Ovary (tissue), 9 donors: ENCODE results near the gene JAKMIP3. TPM values are rescaled to one million over a fixed set of nuclear protein-coding genes. Genes with fewer than 3 reads are reported as not detected.
A peak's percentile ranks its signal among the peaks of the same experiment; 100 is the strongest.

ENCODE experiments used
- DNase-seq, 5 donors: peaks; one replicate each; pipeline ENCODE4 v3.0.0-alpha.2; 2019 to 2020
- H3K27ac ChIP-seq, 2 donors: fragments of 200-600 bp; one replicate each; pipeline versions ENCODE4 v1.5.1 to v1.8.0; 2019 to 2022
- H3K27me3 ChIP-seq: fragments of 200-600 bp; one replicate; pipeline ENCODE4 v1.8.0; 2022
- H3K36me3 ChIP-seq: fragments of 200-600 bp; sonication (generic); one replicate; pipeline ENCODE4 v1.5.1; 2019
- H3K4me1 ChIP-seq: one replicate; pipeline ENCODE4 v1.8.1; 2013; ENCODE audit warnings: mild to moderate bottlenecking, moderate library complexity; ENCODE audit not compliant: insufficient read depth
- H3K4me3 ChIP-seq: fragments of 200-600 bp; sonication (generic); one replicate; pipeline ENCODE4 v1.5.1; 2017
- H3K9me3 ChIP-seq, 2 donors: fragments of 200-600 bp in 1 of 2; sonication (generic) in 1 of 2; one replicate each; pipeline versions ENCODE4 v1.5.1 to v1.8.1; 2013 to 2019; ENCODE audit warnings: mild to moderate bottlenecking in 1 of 2, moderate library complexity in 1 of 2
- CTCF ChIP-seq, 3 donors: fragments of 450-650 bp in 2 of 3; fragments of 200-600 bp in 1 of 3; IDR thresholded peaks; one replicate each; pipeline versions ENCODE4 v1.5.1 to v1.8.0; 2016 to 2022; ENCODE audit warnings: antibody characterized with exemption in 3 of 3, mild to moderate bottlenecking in 1 of 3
- EP300 ChIP-seq: sonication (generic); formaldehyde crosslinking; IDR thresholded peaks from one replicate; pipeline ENCODE4 v1.6.1; 2017; ENCODE audit warnings: antibody characterized with exemption
- POLR2A ChIP-seq: fragments of 450-650 bp; IDR thresholded peaks from one replicate; pipeline ENCODE4 v1.6.1; 2017; ENCODE audit warnings: antibody characterized with exemption, mild to moderate bottlenecking, moderate library complexity
- WGBS, 3 donors: extraction: QIAGEN DNeasy Blood & Tissue Kit in 1 of 3; methylation state at CpG; one replicate each; pipeline versions ENCODE4 v1.1.5 to v1.1.7; 2013 to 2017; 5-methylcytosine and 5-hydroxymethylcytosine counted together
- intact Hi-C, 4 donors: fragments of 100-400 bp; cut with DNase I; formaldehyde crosslinking; loops; one replicate each; pipeline versions ENCODE4 v1.11.0 to v1.15.1; 2022 to 2023
- polyA plus RNA-seq, 2 donors: library from polyadenylated mRNA; stranded (reverse); fragments of 200-250 nt in 1 of 2; fragments of 350-450 nt in 1 of 2; fragmentation: Illumina TruSeq in 1 of 2; extraction: RNeasy Lipid Tissue Mini Kit (QIAGEN cat#74804) in 1 of 2; gene quantifications; one replicate each; pipeline ENCODE4 v1.2.3, GENCODE V29; 2013 to 2014
- total RNA-seq, 7 donors: library from RNA; depleted of rRNA in 2 of 7; stranded (reverse); fragments of >200 nt in 2 of 7; fragmentation: NEBNext Ultra II Directional in 3 of 7; extraction: Animal tissue kit (Norgen Biotek cat#: 25700) in 3 of 7; gene quantifications; one replicate each; pipeline versions ENCODE4 v1.1.0 to v1.2.4, GENCODE V29; 2016 to 2023
- donor health status: DM: no; HTN: no; CAD: no; lungs with moderate emphysema.
- donor health status: DM: no; HTN: no; CAD: no.
- donor health status: Bipolar disorder and iron deficiency.
- donor health status: DM: yes; HTN: yes; CAD: no.
- donor health status: DM: no; HTN: no; CAD: no.
- donor health status: DM: yes; HTN: yes; CAD: no.

JAKMIP3 gene
- total and polyA plus RNA-seq, 9 donors = 0.48 to 2.5 (median 1.5) TPM

GRCh38 chr10:132112611-132113010 is 46.9 kb downstream of the JAKMIP3 start:
- intact Hi-C loops = no loop called here
- DNase-seq = peak in 4 of 5 donors; percentile 2 to 8 (median 2)
- Histone ChIP-seq H3K27ac (no peak overlapping the region), H3K4me3 (no peak overlapping the region), H3K27me3 (no peaks in the 10 kb centered on the region), H3K36me3 (no peaks in the 10 kb centered on the region), H3K4me1 (no peaks in the 10 kb centered on the region), H3K9me3 (no peaks in the 10 kb centered on the region)
- TF ChIP-seq POLR2A (no peak), EP300 (no peak), CTCF (IDR thresholded peaks at IDR 0.05) (no peak)
- 90 to 92% (median 91%) methylated on average over 10 of the region's 10 CpGs for WGBS, 3 donors

DNA sequence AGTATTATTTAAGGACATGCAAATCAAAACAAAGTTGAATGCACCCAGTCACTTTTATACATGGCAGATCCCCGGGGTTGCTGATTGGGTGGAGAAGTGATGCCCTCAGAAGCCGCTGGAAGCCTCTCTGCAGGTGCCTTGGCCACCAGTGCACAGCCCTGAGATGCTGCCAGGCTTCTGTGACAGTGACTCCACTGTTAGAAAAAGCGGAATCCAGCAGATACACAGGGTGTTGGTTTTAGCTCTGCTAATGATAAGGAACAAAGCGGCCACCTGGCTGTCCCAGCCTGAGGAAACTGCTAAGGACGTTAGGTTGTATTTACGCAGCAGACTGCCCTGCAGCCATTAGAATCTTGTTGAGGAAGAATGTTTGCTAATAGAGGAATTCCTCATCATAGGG is 47.5 kb downstream of the JAKMIP3 start:
- Histone ChIP-seq H3K9me3 (no peaks in the 10 kb centered on the region), H3K27ac (no peak overlapping the region), H3K36me3 (no peaks in the 10 kb centered on the region), H3K27me3 (no peaks in the 10 kb centered on the region), H3K4me1 (no peaks in the 10 kb centered on the region), H3K4me3 (no peak overlapping the region)
- TF ChIP-seq POLR2A = no peak
- no peak for TF ChIP-seq EP300
- no peak for TF ChIP-seq CTCF (IDR thresholded peaks at IDR 0.05)
- intact Hi-C loops = no loop called here
- WGBS, 3 donors = 70 to 81% (median 78%) methylated on average over 6 of the region's 6 CpGs
- DNase-seq = peak in 4 of 5 donors; percentile 1 to 13 (median 4)

GRCh38 chr10:132113766-132114365 is 48.1 kb downstream of the JAKMIP3 start:
- Histone ChIP-seq H3K9me3 (no peaks in the 10 kb centered on the region), H3K4me3 (no peak overlapping the region), H3K4me1 (no peaks in the 10 kb centered on the region), H3K27ac (no peak overlapping the region), H3K36me3 (no peaks in the 10 kb centered on the region), H3K27me3 (no peaks in the 10 kb centered on the region)
- peak in 4 of 5 donors; percentile 1 to 16 (median 10) for DNase-seq
- TF ChIP-seq CTCF (IDR thresholded peaks at IDR 0.05) (no peak), EP300 (no peak), POLR2A (no peak)
- WGBS, 3 donors = 76 to 89% (median 85%) methylated on average over 14 of the region's 14 CpGs
- intact Hi-C loops = no loop called here

GRCh38 chr10:132114953-132115520 is 49.3 kb downstream of the JAKMIP3 start:
- WGBS, 3 donors = 92 to 95% (median 93%) methylated on average over 24 of the region's 24 CpGs
- Histone ChIP-seq H3K9me3 (no peaks in the 10 kb centered on the region), H3K36me3 (no peaks in the 10 kb centered on the region), H3K27ac (no peak overlapping the region), H3K4me3 (no peak overlapping the region), H3K27me3 (no peaks in the 10 kb centered on the region), H3K4me1 (no peaks in the 10 kb centered on the region)
- no peak for TF ChIP-seq EP300
- intact Hi-C loops = no loop called here
- DNase-seq = peak in 4 of 5 donors; percentile 1 to 26 (median 13)

Other genes with a start within 250 kb of the JAKMIP3 start
- 10 to 100 TPM; 26.7 to 48.9 (median 42.0) TPM for gene PPP2R2D, start 164.9 kb upstream of the JAKMIP3 start, total RNA-seq
- 10 to 100 TPM; 30.3 to 62.9 TPM for gene PPP2R2D, start 164.9 kb upstream of the JAKMIP3 start, polyA plus RNA-seq
- gene BNIP3, start 84.0 kb upstream of the JAKMIP3 start, total RNA-seq = 100 to 1,000 TPM in 2 of 7 donors, 10 to 100 TPM in 5; 45.1 to 166 (median 70.1) TPM
- 10 to 100 TPM; 39.8 to 47.6 TPM for gene BNIP3, start 84.0 kb upstream of the JAKMIP3 start, polyA plus RNA-seq
- gene DPYSL4, start 121.0 kb downstream of the JAKMIP3 start, total RNA-seq = 1 to 10 TPM in 5 of 7 donors, under 1 TPM in 2; 0.33 to 7.0 (median 1.7) TPM
- gene DPYSL4, start 121.0 kb downstream of the JAKMIP3 start, polyA plus RNA-seq = 1 to 10 TPM in 1 of 2 donors, under 1 TPM in 1; 0.27 to 5.4 TPM
- gene STK32C, start 242.0 kb downstream of the JAKMIP3 start, total RNA-seq = 10 to 100 TPM in 2 of 7 donors, 1 to 10 TPM in 5; 5.4 to 13.8 (median 9.5) TPM
- 1 to 10 TPM; 2.6 to 8.8 TPM for gene STK32C, start 242.0 kb downstream of the JAKMIP3 start, polyA plus RNA-seq